ENCODE results near the gene FCHSD2.

DNA sequence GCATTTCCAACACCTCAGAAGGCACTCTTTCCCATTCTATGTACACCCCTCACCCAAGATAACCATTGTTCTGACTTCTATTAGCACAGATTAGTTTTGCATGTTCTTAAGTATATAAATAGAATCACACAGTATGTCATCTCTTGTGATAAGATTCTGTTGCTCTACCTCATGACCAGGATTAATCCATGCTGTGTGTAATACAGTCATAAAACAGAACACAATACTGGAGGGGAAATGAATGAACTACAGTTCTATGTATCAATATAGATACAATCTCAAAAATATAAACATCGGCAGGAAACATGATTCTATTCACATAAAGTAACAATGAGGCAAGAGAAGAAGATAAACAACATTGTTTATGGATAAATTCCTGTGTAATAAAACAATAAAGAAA lies 176.4 kb downstream of the FCHSD2 start:
- TF ChIP-seq, protein P1, sequence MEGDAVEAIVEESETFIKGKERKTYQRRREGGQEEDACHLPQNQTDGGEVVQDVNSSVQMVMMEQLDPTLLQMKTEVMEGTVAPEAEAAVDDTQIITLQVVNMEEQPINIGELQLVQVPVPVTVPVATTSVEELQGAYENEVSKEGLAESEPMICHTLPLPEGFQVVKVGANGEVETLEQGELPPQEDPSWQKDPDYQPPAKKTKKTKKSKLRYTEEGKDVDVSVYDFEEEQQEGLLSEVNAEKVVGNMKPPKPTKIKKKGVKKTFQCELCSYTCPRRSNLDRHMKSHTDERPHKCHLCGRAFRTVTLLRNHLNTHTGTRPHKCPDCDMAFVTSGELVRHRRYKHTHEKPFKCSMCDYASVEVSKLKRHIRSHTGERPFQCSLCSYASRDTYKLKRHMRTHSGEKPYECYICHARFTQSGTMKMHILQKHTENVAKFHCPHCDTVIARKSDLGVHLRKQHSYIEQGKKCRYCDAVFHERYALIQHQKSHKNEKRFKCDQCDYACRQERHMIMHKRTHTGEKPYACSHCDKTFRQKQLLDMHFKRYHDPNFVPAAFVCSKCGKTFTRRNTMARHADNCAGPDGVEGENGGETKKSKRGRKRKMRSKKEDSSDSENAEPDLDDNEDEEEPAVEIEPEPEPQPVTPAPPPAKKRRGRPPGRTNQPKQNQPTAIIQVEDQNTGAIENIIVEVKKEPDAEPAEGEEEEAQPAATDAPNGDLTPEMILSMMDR (conservative IDR thresholded peaks at IDR 0.05; ENCODE audit: low read depth, low read length) = no peak
- TF ChIP-seq EZH2 (IDR thresholded peaks at IDR 0.05; ENCODE audit: low read length, unreplicated experiment) = no peak
